IMR-90 (cell line): ENCODE measurements around the gene SLC26A4.

Source experiments
- CEBPB ChIP-seq: IDR thresholded peaks from 2 replicates; pipeline ENCODE4 v1.6.1; 2012; ENCODE audit warnings: low read depth, low read length, improper control_type of control experiment
- CTCF ChIP-seq: conservative IDR thresholded peaks from 2 replicates; pipeline ENCODE4 v1.5.1; 2012; ENCODE audit warnings: mild to moderate bottlenecking, low read depth, low read length, improper control_type of control experiment
- MAZ ChIP-seq: IDR thresholded peaks from 2 replicates; pipeline ENCODE4 v1.6.1; 2012; ENCODE audit warnings: low read depth, mild to moderate bottlenecking, low read length, improper control_type of control experiment, moderate library complexity, borderline replicate concordance
- MXI1 ChIP-seq: IDR thresholded peaks from 2 replicates; pipeline ENCODE4 v1.6.1; 2012; ENCODE audit warnings: low read depth, mild to moderate bottlenecking, low read length, moderate library complexity, borderline replicate concordance
- POLR2A ChIP-seq: IDR thresholded peaks from 2 replicates; pipeline ENCODE4 v1.6.1; 2012; ENCODE audit warnings: mild to moderate bottlenecking, low read depth, low read length
- RAD21 ChIP-seq: IDR thresholded peaks from 2 replicates; pipeline ENCODE4 v1.6.1; 2012; ENCODE audit warnings: low read length, improper control_type of control experiment
- RCOR1 ChIP-seq: IDR thresholded peaks from 2 replicates; pipeline ENCODE4 v1.6.1; 2012; ENCODE audit warnings: mild to moderate bottlenecking, low read length, improper control_type of control experiment; ENCODE audit not compliant: insufficient replicate concordance
- RFX5 ChIP-seq: IDR thresholded peaks from 2 replicates; pipeline ENCODE4 v1.8.0; 2012; ENCODE audit warnings: low read depth, mild to moderate bottlenecking, low read length, moderate library complexity
- USF2 ChIP-seq: fragments of 150-350 bp; IDR thresholded peaks from 2 replicates; pipeline ENCODE4 v1.6.1; 2017; ENCODE audit warnings: mild to moderate bottlenecking, antibody characterized with exemption, low read length, low read depth

DNA sequence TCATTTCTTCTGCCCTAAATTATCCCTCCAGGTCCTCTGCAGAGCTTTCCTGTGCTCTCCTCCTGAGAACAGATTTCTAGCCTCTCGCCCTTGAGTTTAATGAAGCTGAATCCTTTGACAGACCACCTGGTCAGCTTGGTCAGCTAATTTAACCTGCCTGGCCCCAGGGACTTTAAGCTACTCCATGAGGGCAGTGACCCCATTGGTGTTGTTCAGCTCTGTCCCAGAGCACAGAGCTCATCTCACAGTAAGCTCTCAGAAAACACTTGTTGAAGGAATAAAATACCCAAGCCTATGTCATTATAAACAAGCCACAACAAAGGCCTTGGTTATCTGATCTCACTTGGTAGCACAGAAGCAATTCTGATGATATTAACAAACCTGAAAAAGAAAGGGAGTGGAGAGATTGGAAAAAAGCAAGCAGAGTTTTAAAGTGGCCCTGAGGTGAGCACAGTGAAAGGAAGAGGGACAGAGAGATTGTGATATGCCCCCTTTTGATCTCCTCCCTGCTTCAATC lies 24.4 kb downstream of the SLC26A4 start:
- no peak for TF ChIP-seq CTCF
- TF ChIP-seq CEBPB, result no peak
- no peak for TF ChIP-seq POLR2A
- no peak for TF ChIP-seq RAD21
- TF ChIP-seq RCOR1, result no peak
- TF ChIP-seq MAZ, result no peak
- TF ChIP-seq RFX5, result no peak
- TF ChIP-seq USF2, result no peak
- no peak for TF ChIP-seq MXI1
